Measurements from ENCODE around the gene TASP1.

DNA sequence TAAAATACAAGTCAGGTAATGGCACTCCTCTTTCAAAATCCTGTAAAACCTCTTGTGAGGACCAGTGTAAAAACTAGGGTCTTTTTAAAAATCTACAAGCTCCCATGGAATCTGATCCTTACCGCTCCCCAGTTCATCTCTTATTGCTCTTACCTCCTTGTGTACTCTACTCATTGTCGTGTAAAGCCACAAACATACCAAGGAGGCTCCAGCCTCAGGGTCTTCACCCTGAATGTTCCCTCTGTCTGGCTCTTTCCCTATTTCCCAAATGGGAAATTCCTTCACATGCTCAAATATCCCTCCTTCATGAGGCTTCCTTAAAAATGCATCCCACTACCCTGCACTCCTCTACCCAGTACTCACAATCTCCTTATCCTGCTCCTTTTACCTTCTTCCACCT, 67.1 kb downstream of the TASP1 start:
- TF ChIP-seq, protein P1, sequence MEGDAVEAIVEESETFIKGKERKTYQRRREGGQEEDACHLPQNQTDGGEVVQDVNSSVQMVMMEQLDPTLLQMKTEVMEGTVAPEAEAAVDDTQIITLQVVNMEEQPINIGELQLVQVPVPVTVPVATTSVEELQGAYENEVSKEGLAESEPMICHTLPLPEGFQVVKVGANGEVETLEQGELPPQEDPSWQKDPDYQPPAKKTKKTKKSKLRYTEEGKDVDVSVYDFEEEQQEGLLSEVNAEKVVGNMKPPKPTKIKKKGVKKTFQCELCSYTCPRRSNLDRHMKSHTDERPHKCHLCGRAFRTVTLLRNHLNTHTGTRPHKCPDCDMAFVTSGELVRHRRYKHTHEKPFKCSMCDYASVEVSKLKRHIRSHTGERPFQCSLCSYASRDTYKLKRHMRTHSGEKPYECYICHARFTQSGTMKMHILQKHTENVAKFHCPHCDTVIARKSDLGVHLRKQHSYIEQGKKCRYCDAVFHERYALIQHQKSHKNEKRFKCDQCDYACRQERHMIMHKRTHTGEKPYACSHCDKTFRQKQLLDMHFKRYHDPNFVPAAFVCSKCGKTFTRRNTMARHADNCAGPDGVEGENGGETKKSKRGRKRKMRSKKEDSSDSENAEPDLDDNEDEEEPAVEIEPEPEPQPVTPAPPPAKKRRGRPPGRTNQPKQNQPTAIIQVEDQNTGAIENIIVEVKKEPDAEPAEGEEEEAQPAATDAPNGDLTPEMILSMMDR (IDR thresholded peaks at IDR 0.05; ENCODE audit: insufficient read depth, low read length, poor library complexity, severe bottlenecking): no peak
- TF ChIP-seq EZH2phosphoT487 (conservative IDR thresholded peaks at IDR 0.05; ENCODE audit: low read length): no peak
